ENCODE data around the gene CENPF.

- TF ChIP-seq CTCF (IDR thresholded peaks at IDR 0.05; ENCODE audit: poor library complexity, severe bottlenecking) (no peak), RAD21 (conservative IDR thresholded peaks at IDR 0.05) (no peak), POLR2AphosphoS5 (IDR thresholded peaks at IDR 0.05) (no peak)
Measured at GRCh38 chr1:214565310-214565709, 37.7 kb upstream of the CENPF start.

Data from neural cell (in vitro differentiated cells).